Sigmoid colon (tissue), 4 donors: ENCODE data around the gene ZNF416.

Source experiments
- POLR2A ChIP-seq, 2 donors: fragments of 450-650 bp; IDR thresholded peaks; one replicate each; pipeline ENCODE4 v1.6.1; 2016; ENCODE audit warnings: antibody characterized with exemption in 2 of 2, mild to moderate bottlenecking in 2 of 2, moderate library complexity in 2 of 2
- POLR2AphosphoS5 ChIP-seq, 4 donors: sonication (generic); formaldehyde crosslinking; IDR thresholded peaks; one replicate each; pipeline ENCODE4 v1.6.1; 2017; ENCODE audit warnings: antibody characterized with exemption in 4 of 4
- TF ChIP-seq, protein P1 (sequence below), 4 experiments: fragments of 450-650 bp in 3 of 4; fragments of 200-600 bp in 1 of 4; IDR thresholded peaks; one replicate each; pipeline ENCODE4 v1.5.1; 2016 to 2019; ENCODE audit warnings: antibody characterized with exemption in 4 of 4, mild to moderate bottlenecking in 3 of 4, moderate library complexity in 2 of 4

DNA sequence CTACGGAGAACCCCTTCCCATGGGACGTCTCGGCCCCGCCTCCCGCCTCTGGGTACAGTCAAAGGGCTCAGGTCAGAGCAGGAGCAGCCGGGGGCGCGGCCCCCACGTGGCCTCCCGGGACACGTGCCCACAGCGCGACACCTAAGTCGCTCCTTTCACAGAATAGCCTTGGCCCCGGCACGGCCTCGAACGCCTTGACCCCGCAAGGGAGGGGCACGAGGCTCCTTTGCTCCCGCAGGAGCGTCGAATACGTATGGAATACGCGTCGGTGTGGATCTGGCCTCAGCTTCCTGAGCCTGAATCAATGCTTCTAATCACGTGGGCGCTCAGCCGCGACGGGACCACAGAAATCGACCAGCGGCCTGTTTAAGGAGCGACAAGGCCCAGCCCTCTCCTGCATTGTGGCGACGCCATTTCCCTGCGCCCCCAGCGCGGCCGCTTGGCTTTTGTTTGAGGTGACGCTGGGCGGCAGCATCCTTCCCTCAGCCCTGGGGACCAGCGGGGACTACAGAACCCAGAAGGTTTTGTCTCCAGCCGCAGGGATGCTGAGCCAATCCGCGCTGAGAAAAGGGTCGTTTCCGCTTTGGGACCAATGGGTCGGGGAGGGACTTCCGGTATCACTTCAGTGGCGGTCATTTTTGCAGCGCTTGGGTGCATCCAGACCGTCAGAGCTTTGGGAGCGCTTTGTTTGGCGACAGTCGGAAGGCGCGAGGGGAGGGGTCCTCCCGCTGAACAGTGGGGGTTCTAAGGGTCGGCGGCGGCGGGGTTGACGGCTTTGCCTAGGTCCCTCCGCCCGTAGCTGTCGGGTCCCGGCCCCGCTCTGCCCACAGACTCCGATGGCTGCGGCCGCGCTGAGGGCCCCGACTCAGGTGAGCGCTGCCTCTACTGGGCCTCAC, 5.1 kb upstream of the ZNF416 start, which contains the start of gene ZIK1:
- TF ChIP-seq, protein P1, sequence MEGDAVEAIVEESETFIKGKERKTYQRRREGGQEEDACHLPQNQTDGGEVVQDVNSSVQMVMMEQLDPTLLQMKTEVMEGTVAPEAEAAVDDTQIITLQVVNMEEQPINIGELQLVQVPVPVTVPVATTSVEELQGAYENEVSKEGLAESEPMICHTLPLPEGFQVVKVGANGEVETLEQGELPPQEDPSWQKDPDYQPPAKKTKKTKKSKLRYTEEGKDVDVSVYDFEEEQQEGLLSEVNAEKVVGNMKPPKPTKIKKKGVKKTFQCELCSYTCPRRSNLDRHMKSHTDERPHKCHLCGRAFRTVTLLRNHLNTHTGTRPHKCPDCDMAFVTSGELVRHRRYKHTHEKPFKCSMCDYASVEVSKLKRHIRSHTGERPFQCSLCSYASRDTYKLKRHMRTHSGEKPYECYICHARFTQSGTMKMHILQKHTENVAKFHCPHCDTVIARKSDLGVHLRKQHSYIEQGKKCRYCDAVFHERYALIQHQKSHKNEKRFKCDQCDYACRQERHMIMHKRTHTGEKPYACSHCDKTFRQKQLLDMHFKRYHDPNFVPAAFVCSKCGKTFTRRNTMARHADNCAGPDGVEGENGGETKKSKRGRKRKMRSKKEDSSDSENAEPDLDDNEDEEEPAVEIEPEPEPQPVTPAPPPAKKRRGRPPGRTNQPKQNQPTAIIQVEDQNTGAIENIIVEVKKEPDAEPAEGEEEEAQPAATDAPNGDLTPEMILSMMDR (IDR thresholded peaks at IDR 0.05) = no peak
- TF ChIP-seq POLR2A (IDR thresholded peaks at IDR 0.05) (no peak), POLR2AphosphoS5 (IDR thresholded peaks at IDR 0.05) (peak in 3 of 4 donors; percentile 48 to 69 (median 66))
